22Rv1 (cell line): ENCODE measurements around the gene CBY1.

ENCODE experiments used
- H3K27ac ChIP-seq: fragments of 450-650 bp; 2 replicates; pipeline ENCODE4 v1.5.1; 2017
- ZFX ChIP-seq: fragments of 450-650 bp; IDR thresholded peaks from 2 replicates; pipeline ENCODE4 v1.6.1; 2017; ENCODE audit warnings: antibody characterized with exemption, borderline replicate concordance
- TF ChIP-seq, protein P1 (sequence below): fragments of 450-650 bp; IDR thresholded peaks from 2 replicates; pipeline ENCODE4 v1.5.1; 2017; ENCODE audit warnings: mild to moderate bottlenecking

Gene CBY1

DNA sequence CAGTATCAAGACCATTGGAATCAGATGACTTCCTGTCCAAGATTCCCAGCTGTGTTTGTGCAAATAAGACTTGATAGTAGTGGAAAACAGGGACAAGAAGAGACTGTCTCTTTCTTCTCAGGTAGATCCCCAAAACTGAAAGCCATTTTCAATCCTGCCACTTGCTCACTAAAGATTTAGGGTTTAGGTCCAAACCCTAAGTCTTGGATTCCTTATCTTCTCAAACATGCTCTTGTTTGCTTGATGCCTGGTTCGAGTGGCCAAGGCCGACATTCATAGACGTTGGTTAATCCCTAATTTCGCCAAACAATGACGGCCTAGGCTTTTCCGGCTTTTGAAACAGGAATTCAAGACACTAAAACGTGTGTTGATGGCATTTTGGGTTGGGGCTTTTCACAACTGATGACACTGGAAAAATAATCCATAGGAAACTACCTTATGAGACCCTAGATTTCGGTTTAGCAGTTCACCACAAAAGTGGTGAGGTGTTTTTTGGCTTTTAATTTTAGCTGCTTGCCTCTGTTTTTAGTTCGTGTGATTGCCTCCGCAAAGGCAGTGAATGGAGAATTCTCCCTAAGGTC is 48.3 kb downstream of the CBY1 start:
- peak overlapping the region; percentile 91 for H3K27ac ChIP-seq
- TF ChIP-seq, protein P1, sequence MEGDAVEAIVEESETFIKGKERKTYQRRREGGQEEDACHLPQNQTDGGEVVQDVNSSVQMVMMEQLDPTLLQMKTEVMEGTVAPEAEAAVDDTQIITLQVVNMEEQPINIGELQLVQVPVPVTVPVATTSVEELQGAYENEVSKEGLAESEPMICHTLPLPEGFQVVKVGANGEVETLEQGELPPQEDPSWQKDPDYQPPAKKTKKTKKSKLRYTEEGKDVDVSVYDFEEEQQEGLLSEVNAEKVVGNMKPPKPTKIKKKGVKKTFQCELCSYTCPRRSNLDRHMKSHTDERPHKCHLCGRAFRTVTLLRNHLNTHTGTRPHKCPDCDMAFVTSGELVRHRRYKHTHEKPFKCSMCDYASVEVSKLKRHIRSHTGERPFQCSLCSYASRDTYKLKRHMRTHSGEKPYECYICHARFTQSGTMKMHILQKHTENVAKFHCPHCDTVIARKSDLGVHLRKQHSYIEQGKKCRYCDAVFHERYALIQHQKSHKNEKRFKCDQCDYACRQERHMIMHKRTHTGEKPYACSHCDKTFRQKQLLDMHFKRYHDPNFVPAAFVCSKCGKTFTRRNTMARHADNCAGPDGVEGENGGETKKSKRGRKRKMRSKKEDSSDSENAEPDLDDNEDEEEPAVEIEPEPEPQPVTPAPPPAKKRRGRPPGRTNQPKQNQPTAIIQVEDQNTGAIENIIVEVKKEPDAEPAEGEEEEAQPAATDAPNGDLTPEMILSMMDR, result no peak
- no peak for TF ChIP-seq ZFX

DNA sequence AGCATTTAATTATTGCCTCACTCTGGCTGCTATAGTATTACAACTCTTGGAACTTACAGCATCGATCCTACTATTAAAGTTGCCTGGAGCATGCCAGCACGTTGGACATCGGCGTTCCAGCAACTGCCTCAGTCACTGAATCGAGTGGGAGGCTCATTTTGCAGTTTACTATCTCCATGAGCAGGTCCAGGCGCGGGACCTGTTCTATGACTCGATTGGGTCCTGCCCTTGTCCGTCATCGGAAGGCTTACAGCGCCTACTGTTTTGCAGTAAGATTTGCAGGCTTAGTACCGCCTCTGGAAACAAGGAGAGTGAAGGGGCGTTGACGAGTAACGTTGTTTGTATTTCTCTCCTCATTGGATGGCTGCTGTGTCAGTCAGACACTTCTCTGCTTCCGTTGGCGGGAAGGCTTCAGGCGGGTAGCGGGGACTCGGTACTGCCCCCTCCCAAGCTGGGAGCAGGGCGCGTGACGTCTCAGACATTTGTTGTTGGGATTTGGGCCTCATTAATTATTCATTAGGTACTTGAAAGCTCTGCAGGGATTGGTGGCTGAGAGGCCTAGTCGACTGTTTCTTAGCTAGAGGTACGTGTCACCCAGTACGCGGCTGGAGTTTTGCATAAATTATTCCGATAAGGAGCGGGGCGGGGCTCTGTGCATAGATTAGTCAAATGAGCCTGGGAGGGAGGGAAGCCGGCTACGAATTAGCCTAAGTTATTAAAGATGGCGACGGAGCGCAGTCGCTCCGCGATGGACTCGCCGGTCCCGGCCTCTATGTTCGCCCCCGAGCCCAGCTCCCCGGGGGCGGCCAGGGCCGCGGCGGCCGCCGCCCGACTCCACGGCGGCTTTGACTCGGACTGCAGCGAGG is 49.0 kb downstream of the CBY1 start, which contains the start of gene GTPBP1:
Gene GTPBP1 (plus strand): TSS at position 710 of the 866 bp plus-strand sequence. CDS start 12 bp downstream, at position 722.
- no peak for TF ChIP-seq ZFX
- TF ChIP-seq, protein P1, result no peak
- H3K27ac ChIP-seq, result peak within 1 kb of the TSS; percentile 91

DNA sequence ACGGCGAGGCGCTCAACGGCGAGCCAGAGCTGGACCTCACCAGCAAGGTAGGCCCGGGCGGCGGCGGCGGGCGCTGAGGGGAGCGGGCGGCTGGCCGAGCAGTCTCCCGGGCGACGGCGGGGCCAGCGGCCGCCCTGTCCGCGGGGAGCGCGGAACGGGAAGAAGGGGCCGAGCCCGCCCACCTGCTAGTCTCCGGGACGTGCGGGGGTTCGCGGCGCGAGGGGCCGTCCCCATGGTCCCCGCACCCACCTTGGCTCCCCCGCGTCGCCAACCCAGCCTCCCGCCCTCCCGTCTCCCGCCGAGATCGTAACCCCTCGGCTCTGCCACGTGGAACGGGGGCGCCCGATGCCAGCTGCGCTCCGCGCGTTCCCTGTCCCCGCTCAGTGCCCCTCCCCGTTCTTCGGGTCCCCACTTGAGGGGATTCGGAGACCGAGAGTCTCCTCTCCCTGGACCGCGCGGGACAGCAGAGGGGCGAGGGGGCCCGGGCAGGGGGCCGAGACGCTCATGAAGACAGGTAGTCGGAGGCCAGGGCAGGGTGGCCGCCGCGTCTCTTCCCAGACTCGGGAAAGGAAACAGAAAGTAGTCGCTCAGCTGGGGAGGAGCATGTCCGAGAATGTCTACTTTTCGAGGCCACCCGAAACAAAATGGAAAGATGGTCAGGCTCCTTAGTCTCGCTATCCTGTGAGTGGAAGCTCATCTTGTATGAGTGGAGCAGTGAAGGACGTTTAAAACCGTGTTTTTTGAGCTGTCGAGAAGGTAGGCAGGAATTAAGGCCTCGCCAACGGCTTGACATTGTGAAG is 49.9 kb downstream of the CBY1 start:
- H3K27ac ChIP-seq, result peak overlapping the region; percentile 91
- TF ChIP-seq, protein P1, result no peak
- no peak for TF ChIP-seq ZFX

DNA sequence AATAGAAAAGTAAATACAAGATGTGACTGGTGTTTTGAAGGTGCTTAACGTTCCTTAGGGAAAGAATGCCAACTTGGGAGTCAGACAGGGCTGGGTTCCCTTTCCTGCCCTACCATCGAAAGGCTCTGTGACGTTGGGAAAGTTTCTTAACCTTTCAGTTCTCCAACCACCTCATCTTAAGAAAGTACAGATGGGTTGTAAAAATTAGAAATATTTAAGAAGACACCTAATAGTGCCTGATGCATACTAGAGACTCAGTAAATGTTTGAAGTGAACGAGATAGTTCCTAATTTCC is 50.4 kb downstream of the CBY1 start:
- H3K27ac ChIP-seq, result peak overlapping the region; percentile 91
- TF ChIP-seq, protein P1, result no peak
- no peak for TF ChIP-seq ZFX

DNA sequence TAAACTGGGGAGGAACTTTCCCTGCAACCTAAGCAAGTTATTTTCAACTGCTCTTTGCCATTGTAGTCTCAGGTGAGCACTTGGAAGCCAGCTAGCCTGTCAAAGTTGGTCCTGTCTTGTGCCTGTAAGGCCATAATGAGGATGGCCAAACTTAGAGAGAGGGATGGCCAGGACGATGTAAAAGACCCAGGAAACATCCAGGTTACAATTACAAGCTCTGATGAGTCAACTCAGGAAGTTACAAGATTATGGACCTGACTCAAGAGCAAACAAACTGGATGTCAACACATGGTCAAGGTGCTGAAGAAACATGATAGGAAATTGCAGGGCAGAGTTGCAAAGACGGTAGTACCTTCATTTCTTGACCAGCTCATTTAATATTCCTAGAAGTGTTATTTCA is 50.9 kb downstream of the CBY1 start:
- peak overlapping the region; percentile 91 for H3K27ac ChIP-seq
- TF ChIP-seq, protein P1, result no peak
- no peak for TF ChIP-seq ZFX

DNA sequence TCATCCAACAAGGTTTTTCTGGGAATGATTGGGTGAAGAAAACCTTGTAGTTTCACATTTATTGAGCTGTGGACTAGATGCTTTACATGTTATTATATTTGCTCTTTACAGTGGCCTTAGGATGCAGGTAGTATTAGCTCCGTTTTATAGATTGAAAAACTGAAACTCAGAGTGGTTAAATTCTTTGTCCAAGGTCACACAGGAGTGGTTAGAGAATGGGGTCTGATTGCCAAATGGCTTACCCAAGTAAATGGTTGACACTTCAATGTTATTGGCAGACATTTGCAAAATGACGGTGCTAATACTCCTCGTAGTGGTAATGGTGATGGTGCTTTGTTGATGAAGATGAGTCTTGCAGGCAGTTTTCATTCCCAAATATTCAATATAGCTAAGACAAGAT is 51.5 kb downstream of the CBY1 start:
- H3K27ac ChIP-seq, result no peak overlapping the region; the same call in 1 of the 2 replicates
- TF ChIP-seq ZFX, result no peak
- TF ChIP-seq, protein P1, result no peak
